Measurements from ENCODE around the gene C1orf21. TPM values are rescaled to one million over a fixed set of nuclear protein-coding genes. Genes with fewer than 3 reads are reported as not detected.

The C1orf21 gene
- total and polyA plus RNA-seq, 2 of the 4 experiments (the other 2 are of a cell fraction) = 6.4 to 9.9 TPM

- TF ChIP-seq MAZ (IDR thresholded peaks at IDR 0.05; ENCODE audit: borderline replicate concordance, low read depth, low read length) = no peak
These were observed 210.3 kb downstream of the C1orf21 start (continued) for GRCh38 chr1:184596950-184597645.

- CTCF ChIA-PET = no interaction called here
These were observed 211.0 kb downstream of the C1orf21 start for GRCh38 chr1:184597650-184598357.

More at GRCh38 chr1:184597650-184598357, 211.0 kb downstream of the C1orf21 start:
- H3K56ac ChIP-seq (ENCODE audit: extremely low read depth, insufficient read depth, low read length) = no peak overlapping the region
- H2BK20ac ChIP-seq (ENCODE audit: low read depth, low read length) = peak overlapping the region; percentile 83
- in situ Hi-C loops (cut with MboI; ENCODE audit: low sequenced_read_pairs) = no loop called here
- H2AFZ ChIP-seq (replicated peaks; ENCODE audit: low read length, poor library complexity) = peak overlapping the region; percentile 38
- H2BK15ac ChIP-seq (ENCODE audit: low read depth, low read length) = peak overlapping the region; percentile 60; the same call in 2 of the 3 replicates
- peak overlapping the region; percentile 46 for H2BK5ac ChIP-seq (ENCODE audit: low read depth, low read length, poor library complexity, severe bottlenecking)
- H3K27me3 ChIP-seq (ENCODE audit: control insufficient read depth, insufficient read depth, low read length) = no peaks in the 10 kb centered on the region
- dilution Hi-C loops (cut with HindIII; ENCODE audit: low sequenced_read_pairs, unreplicated experiment) = no loop called here
- H4K91ac ChIP-seq (ENCODE audit: insufficient read depth, low read depth, low read length) = peak overlapping the region; percentile 50
- H3K79me1 ChIP-seq (ENCODE audit: low read depth in 1 of 2, low read length in 2 of 2) = peaks cover 0 to 8% of the 10 kb centered on the region in 2 experiments; a peak in 2 of 4 replicates
- H3K18ac ChIP-seq (ENCODE audit: low read depth, low read length) = peak overlapping the region; percentile 53; the same call in 1 of the 2 replicates
- H2AK5ac ChIP-seq (ENCODE audit: low read depth, low read length) = peak overlapping the region; percentile 96
- H3K27ac ChIP-seq (ENCODE audit: insufficient read depth, low read length) = no peak overlapping the region
- DNase-seq (peak; percentile 73), ATAC-seq (ENCODE audit: low read depth) (no peak)
- peak overlapping the region; percentile 11 for H2AK9ac ChIP-seq (replicated peaks; ENCODE audit: low read depth, low read length, poor library complexity)
- H3K9ac ChIP-seq (ENCODE audit: low read depth, low read length) = no peak overlapping the region
- intact Hi-C loops (cut with micrococcal nuclease) = no loop called here
- peak overlapping the region; percentile 31; the same call in 1 of the 2 replicates for H3K23ac ChIP-seq (ENCODE audit: low read depth, low read length)
- no peaks in the 10 kb centered on the region for H3K9me3 ChIP-seq (ENCODE audit: control insufficient read depth, insufficient read depth, low read length)
- no peaks in the 10 kb centered on the region for H3K36me3 ChIP-seq (ENCODE audit: control insufficient read depth, insufficient read depth, low read length)
- peaks cover 14% of the 10 kb centered on the region for H3K9me1 ChIP-seq (ENCODE audit: insufficient read depth, low read length)
- peak overlapping the region; percentile 11; the same call in 1 of the 2 replicates for H4K5ac ChIP-seq (ENCODE audit: low read depth, low read length)
- H3K4me3 ChIP-seq (ENCODE audit: insufficient read depth, low read depth, low read length) = no peak overlapping the region
- no TSS peak for BruUV-seq (replicated peaks)
- H2BK120ac ChIP-seq (ENCODE audit: low read depth, low read length) = peak overlapping the region; percentile 76
- peak overlapping the region; percentile 80 for H3K14ac ChIP-seq (replicated peaks; ENCODE audit: low read depth, low read length)
- WGBS, 2 experiments (ENCODE audit: extremely low coverage in 2 of 2, insufficient read length in 1 of 2) = no CpG with 5 or more reads among the region's 4 CpGs
- peak overlapping the region; percentile 9 to 72; a peak in 3 of 4 replicates for H4K8ac ChIP-seq (ENCODE audit: low read depth in 2 of 2, low read length in 2 of 2)
- peaks cover 8% of the 10 kb centered on the region for H3K4me1 ChIP-seq (ENCODE audit: control insufficient read depth, insufficient read depth, low read length)
- POLR2A ChIA-PET (ENCODE audit: unreplicated experiment) = no interaction called here
- TF ChIP-seq CEBPB (IDR thresholded peaks at IDR 0.05; ENCODE audit: low read depth, low read length) (peak; percentile 42; the same call in 1 of the 2 replicates), CHD1 (IDR thresholded peaks at IDR 0.05; ENCODE audit: low read depth, low read length) (no peak), MAZ (IDR thresholded peaks at IDR 0.05; ENCODE audit: borderline replicate concordance, low read depth, low read length) (no peak), RCOR1 (IDR thresholded peaks at IDR 0.05; ENCODE audit: insufficient replicate concordance, low read length) (no peak)
- peak overlapping the region; percentile 82 for H3K4ac ChIP-seq (ENCODE audit: low read depth, low read length)
- H3K4me2 ChIP-seq (ENCODE audit: low read depth, low read length) = 0 out of 2 replicates have a peak overlapping the region, but pooled peaks have one; percentile 40
- H4K20me1 ChIP-seq (ENCODE audit: insufficient read depth, low read length) = no peaks in the 10 kb centered on the region
